ENCODE results near the gene CAMK1D.

The CAMK1D gene

DNA sequence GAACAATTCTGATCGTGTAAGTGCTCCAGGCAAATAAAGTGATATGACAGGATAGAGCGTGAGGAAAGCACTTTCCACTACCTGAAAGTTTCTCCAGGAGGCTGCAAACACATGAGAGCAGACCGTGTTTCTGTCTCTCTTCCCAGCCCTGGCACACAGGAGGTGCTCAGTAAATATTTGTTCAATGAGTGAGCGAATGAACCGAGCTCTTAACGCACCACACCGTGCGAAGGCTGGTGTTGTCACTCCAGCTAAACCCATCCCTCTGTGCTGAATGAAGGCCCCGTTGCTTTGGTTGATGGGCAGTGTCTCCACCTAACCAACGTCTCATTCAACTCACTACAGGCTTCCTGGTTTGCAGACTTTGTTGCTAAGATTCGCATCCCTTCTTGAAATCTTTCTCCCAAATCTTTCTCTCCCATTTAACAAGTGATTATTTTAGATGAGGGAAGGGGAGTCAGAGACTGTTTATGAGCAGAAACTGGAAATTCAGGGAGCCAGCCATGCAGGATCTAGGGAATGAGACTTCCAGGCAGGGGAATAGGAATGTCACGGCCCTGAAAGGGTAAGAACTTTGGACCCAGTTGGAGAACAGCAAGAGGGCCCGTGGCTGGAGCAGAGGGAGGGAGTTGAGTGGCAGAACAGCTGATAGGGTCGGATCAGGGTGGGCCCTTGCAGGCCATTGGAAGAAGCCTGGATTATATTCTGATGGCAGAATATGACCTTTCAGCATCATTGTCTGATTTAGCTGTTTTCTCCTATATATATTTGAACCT, 282.6 kb downstream of the CAMK1D start:
- H3K36me3 ChIP-seq (ENCODE audit: control insufficient read depth, insufficient read depth, low read length) = no peaks in the 10 kb centered on the region
- H3K9ac ChIP-seq (ENCODE audit: low read length) = no peak overlapping the region
- no peaks in the 10 kb centered on the region for H3K27me3 ChIP-seq (ENCODE audit: control insufficient read depth, insufficient read depth, low read length)
- H3K9me3 ChIP-seq (ENCODE audit: control insufficient read depth, low read length) = no peaks in the 10 kb centered on the region
- no peaks in the 10 kb centered on the region for H3K4me1 ChIP-seq (ENCODE audit: control insufficient read depth, insufficient read depth, low read length)
- no peak overlapping the region for H3K4me3 ChIP-seq (ENCODE audit: low read length)

GRCh38 chr10:12633776-12634620, 284.7 kb downstream of the CAMK1D start:
- Histone ChIP-seq H3K4me1 (ENCODE audit: control insufficient read depth, insufficient read depth, low read length) (no peaks in the 10 kb centered on the region), H3K36me3 (ENCODE audit: control insufficient read depth, insufficient read depth, low read length) (no peaks in the 10 kb centered on the region), H3K9ac (ENCODE audit: low read length) (no peak overlapping the region), H3K27me3 (ENCODE audit: control insufficient read depth, insufficient read depth, low read length) (no peaks in the 10 kb centered on the region), H3K9me3 (ENCODE audit: control insufficient read depth, low read length) (no peaks in the 10 kb centered on the region), H3K4me3 (ENCODE audit: low read length) (no peak overlapping the region)

DNA sequence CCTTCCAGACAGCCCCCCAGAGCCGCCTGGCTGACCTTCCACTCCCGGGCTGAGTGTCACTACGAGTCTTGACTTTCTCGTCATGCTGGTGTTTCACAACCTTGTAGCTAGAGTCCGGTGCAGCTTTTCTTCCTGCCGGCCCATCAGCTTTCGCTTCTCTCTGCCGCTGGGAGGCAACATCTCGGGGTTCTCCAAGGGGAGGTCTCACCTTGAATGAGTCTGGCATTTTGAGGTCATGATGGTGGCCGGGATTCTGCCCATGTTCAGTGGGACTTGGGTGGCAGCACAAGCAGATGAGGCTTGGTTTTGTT, 285.2 kb downstream of the CAMK1D start:
- H3K9me3 ChIP-seq (ENCODE audit: control insufficient read depth, low read length) = no peaks in the 10 kb centered on the region
- no peaks in the 10 kb centered on the region for H3K4me1 ChIP-seq (ENCODE audit: control insufficient read depth, insufficient read depth, low read length)
- H3K27me3 ChIP-seq (ENCODE audit: control insufficient read depth, insufficient read depth, low read length) = no peaks in the 10 kb centered on the region
- no peaks in the 10 kb centered on the region for H3K36me3 ChIP-seq (ENCODE audit: control insufficient read depth, insufficient read depth, low read length)
- no peak overlapping the region for H3K4me3 ChIP-seq (ENCODE audit: low read length)
- H3K9ac ChIP-seq (ENCODE audit: low read length) = no peak overlapping the region

DNA sequence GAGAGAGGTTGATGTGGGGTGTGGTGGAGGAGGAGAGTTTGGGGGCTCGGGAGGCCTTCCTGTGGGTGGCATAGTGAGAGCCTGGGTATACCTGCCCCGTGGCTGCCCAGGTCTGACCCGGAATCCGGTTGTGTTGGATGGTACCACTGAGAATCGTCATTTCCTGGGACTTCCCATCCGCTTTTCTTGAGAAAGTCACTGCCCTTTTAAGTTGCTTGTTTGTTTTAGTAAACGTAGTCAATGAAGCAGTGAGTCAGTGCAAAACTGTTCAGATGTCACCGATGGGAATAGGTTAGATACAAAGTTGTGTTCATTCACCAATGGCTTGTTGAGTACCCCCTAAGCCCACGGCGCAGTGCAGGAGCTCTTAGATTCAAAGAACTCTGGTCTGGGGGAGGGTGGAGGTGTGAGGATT, 285.8 kb downstream of the CAMK1D start:
- Histone ChIP-seq H3K4me3 (ENCODE audit: low read length) (no peak overlapping the region), H3K36me3 (ENCODE audit: control insufficient read depth, insufficient read depth, low read length) (no peaks in the 10 kb centered on the region), H3K9ac (ENCODE audit: low read length) (no peak overlapping the region), H3K27me3 (ENCODE audit: control insufficient read depth, insufficient read depth, low read length) (no peaks in the 10 kb centered on the region), H3K9me3 (ENCODE audit: control insufficient read depth, low read length) (no peaks in the 10 kb centered on the region), H3K4me1 (ENCODE audit: control insufficient read depth, insufficient read depth, low read length) (no peaks in the 10 kb centered on the region)

GRCh38 chr10:12636571-12636970, 287.2 kb downstream of the CAMK1D start:
- Histone ChIP-seq H3K9me3 (ENCODE audit: control insufficient read depth, low read length) (no peaks in the 10 kb centered on the region), H3K27me3 (ENCODE audit: control insufficient read depth, insufficient read depth, low read length) (no peaks in the 10 kb centered on the region), H3K9ac (ENCODE audit: low read length) (no peak overlapping the region), H3K4me3 (ENCODE audit: low read length) (no peak overlapping the region), H3K4me1 (ENCODE audit: control insufficient read depth, insufficient read depth, low read length) (no peaks in the 10 kb centered on the region), H3K36me3 (ENCODE audit: control insufficient read depth, insufficient read depth, low read length) (no peaks in the 10 kb centered on the region)

DNA sequence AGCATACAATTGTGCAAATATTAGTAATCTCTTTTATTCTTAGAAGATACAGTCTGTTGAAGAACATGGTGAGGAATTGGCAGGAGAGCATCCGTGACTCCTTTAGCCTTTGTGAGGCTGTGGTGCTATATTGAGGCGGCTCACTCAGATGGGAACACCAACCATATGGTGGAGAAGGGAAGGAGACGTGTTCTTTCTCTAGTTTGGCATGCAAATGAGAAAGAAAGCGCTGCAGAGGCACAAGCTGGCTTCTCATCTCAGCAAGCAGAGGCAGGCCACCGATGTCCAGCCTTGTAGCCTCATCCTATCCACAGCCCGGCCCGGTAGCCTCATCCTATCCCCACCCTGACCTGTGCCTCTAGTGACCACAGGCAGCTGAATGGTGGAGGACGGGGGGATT, 288.3 kb downstream of the CAMK1D start:
- Histone ChIP-seq H3K36me3 (ENCODE audit: control insufficient read depth, insufficient read depth, low read length) (no peaks in the 10 kb centered on the region), H3K27me3 (ENCODE audit: control insufficient read depth, insufficient read depth, low read length) (no peaks in the 10 kb centered on the region), H3K4me1 (ENCODE audit: control insufficient read depth, insufficient read depth, low read length) (no peaks in the 10 kb centered on the region), H3K9me3 (ENCODE audit: control insufficient read depth, low read length) (no peaks in the 10 kb centered on the region), H3K4me3 (ENCODE audit: low read length) (no peak overlapping the region), H3K9ac (ENCODE audit: low read length) (no peak overlapping the region)

- Histone ChIP-seq H3K27me3 (ENCODE audit: control insufficient read depth, insufficient read depth, low read length) (no peaks in the 10 kb centered on the region), H3K36me3 (ENCODE audit: control insufficient read depth, insufficient read depth, low read length) (no peaks in the 10 kb centered on the region), H3K9ac (ENCODE audit: low read length) (no peak overlapping the region), H3K4me3 (ENCODE audit: low read length) (no peak overlapping the region), H3K9me3 (ENCODE audit: control insufficient read depth, low read length) (no peaks in the 10 kb centered on the region), H3K4me1 (ENCODE audit: control insufficient read depth, insufficient read depth, low read length) (no peaks in the 10 kb centered on the region)
Measured at GRCh38 chr10:12638103-12638502, 288.8 kb downstream of the CAMK1D start.

GRCh38 chr10:12638781-12639180, 289.4 kb downstream of the CAMK1D start:
- Histone ChIP-seq H3K9me3 (ENCODE audit: control insufficient read depth, low read length) (no peaks in the 10 kb centered on the region), H3K9ac (ENCODE audit: low read length) (no peak overlapping the region), H3K36me3 (ENCODE audit: control insufficient read depth, insufficient read depth, low read length) (no peaks in the 10 kb centered on the region), H3K4me1 (ENCODE audit: control insufficient read depth, insufficient read depth, low read length) (no peaks in the 10 kb centered on the region), H3K4me3 (ENCODE audit: low read length) (no peak overlapping the region), H3K27me3 (ENCODE audit: control insufficient read depth, insufficient read depth, low read length) (no peaks in the 10 kb centered on the region)

GRCh38 chr10:12639996-12640944, 290.9 kb downstream of the CAMK1D start:
- Histone ChIP-seq H3K4me1 (ENCODE audit: control insufficient read depth, insufficient read depth, low read length) (no peaks in the 10 kb centered on the region), H3K9ac (ENCODE audit: low read length) (no peak overlapping the region), H3K9me3 (ENCODE audit: control insufficient read depth, low read length) (no peaks in the 10 kb centered on the region), H3K27me3 (ENCODE audit: control insufficient read depth, insufficient read depth, low read length) (no peaks in the 10 kb centered on the region), H3K4me3 (ENCODE audit: low read length) (no peak overlapping the region), H3K36me3 (ENCODE audit: control insufficient read depth, insufficient read depth, low read length) (no peaks in the 10 kb centered on the region)

DNA sequence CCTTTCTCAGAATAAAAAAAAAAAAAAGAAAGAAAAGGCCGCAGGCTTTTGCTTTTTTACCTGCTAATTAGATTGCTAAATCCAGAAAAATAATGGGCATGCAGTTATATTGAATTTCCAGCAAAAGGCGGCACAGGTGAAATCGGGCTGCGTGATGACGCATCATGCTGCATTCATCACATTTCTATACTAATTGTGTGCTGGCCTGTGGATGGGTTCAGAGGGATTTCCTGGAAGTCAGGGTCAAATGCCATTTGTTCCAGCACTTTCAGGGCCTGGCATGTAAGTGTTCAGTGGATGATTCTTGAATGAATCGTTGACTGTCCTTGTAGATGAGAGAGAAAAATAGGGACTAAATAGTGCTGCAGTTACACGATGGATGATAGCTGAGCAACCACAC, 292.7 kb downstream of the CAMK1D start:
- Histone ChIP-seq H3K36me3 (ENCODE audit: control insufficient read depth, insufficient read depth, low read length) (no peaks in the 10 kb centered on the region), H3K9me3 (ENCODE audit: control insufficient read depth, low read length) (no peaks in the 10 kb centered on the region), H3K4me3 (ENCODE audit: low read length) (no peak overlapping the region), H3K9ac (ENCODE audit: low read length) (no peak overlapping the region), H3K4me1 (ENCODE audit: control insufficient read depth, insufficient read depth, low read length) (no peaks in the 10 kb centered on the region), H3K27me3 (ENCODE audit: control insufficient read depth, insufficient read depth, low read length) (no peaks in the 10 kb centered on the region)

GRCh38 chr10:12643279-12643678, 293.9 kb downstream of the CAMK1D start:
- H3K36me3 ChIP-seq (ENCODE audit: control insufficient read depth, insufficient read depth, low read length) = no peaks in the 10 kb centered on the region
- H3K27me3 ChIP-seq (ENCODE audit: control insufficient read depth, insufficient read depth, low read length) = no peaks in the 10 kb centered on the region
- H3K4me1 ChIP-seq (ENCODE audit: control insufficient read depth, insufficient read depth, low read length) = no peaks in the 10 kb centered on the region
- H3K9ac ChIP-seq (ENCODE audit: low read length) = no peak overlapping the region
- H3K4me3 ChIP-seq (ENCODE audit: low read length) = no peak overlapping the region
- H3K9me3 ChIP-seq (ENCODE audit: control insufficient read depth, low read length) = no peaks in the 10 kb centered on the region
